ENCODE measurements around the gene FNDC11. TPM values are rescaled to one million over a fixed set of nuclear protein-coding genes. Genes with fewer than 3 reads are reported as not detected.
"Not testable (repeated sequence)": the region's sequence is repeated elsewhere in the genome, so short reads cannot be mapped to it uniquely, and the experiment has no call there.

The FNDC11 gene
- total RNA-seq, 1 experiment from 2014 or later, result 0.48 TPM

DNA sequence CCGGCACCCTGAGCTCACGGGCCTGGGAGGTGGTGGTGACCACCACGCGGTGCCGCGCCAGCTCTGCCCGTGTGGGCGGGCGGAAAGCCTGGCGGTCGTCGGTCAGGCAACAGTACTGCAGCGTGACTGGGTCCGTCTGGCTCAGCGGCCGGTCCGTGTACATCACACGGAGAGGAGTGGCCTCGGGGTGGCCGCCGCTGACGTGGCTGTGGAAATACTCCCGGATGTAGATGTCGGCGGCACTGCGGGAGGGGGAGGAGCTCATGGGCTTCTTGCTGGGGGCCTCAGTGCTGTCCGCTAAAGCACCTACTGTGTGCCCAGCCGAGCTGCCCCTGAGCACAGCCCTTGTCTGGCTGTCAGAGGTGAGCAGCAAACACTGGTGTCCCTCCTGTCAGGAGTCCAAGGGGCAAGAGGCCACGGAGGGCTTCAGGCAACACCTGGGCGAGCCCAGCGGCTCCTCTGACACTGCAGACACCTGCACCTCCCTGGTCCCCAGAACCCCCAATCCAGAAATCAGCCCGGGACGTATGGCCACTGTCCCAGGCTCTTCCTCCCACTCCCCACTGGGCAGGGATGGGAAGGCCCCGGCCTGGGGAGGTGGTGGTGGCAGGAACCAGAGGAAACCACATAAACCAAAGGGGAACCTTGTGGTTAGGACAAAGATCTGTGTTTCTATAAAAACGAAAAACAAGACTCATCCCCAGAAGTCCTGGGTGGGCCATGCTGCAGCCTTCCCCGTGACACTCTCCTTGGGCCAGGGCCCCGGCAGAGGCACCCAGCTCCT lies 13.6 kb downstream of the FNDC11 start:
- H3K36me3 ChIP-seq (ENCODE audit: insufficient read depth, low read length), result no peaks in the 10 kb centered on the region
- H3K4me2 ChIP-seq (ENCODE audit: low read depth, low read length, poor library complexity, severe bottlenecking), result no peak overlapping the region
- H3K9ac ChIP-seq (ENCODE audit: low read length), result no peak overlapping the region
- no peak overlapping the region for H3K27ac ChIP-seq (ENCODE audit: low read length)
- H3K79me2 ChIP-seq (ENCODE audit: low read length), result no peaks in the 10 kb centered on the region
- H2AFZ ChIP-seq (ENCODE audit: low read length), result no peak overlapping the region
- H3K4me3 ChIP-seq (ENCODE audit: low read length), result no peak overlapping the region
- H3K4me1 ChIP-seq (ENCODE audit: low read length), result no peaks in the 10 kb centered on the region
- 0 out of 2 replicates have a peak, but pooled peaks cover 3% of the 10 kb centered on the region for H4K20me1 ChIP-seq (ENCODE audit: insufficient read depth, low read depth, low read length)
- no peaks in the 10 kb centered on the region for H3K9me2 ChIP-seq (replicated peaks; ENCODE audit: insufficient read depth, low read length)
- H3K9me3 ChIP-seq (ENCODE audit: low read length), result no peaks in the 10 kb centered on the region
- no peak for DNase-seq
- no peaks in the 10 kb centered on the region for H3K27me3 ChIP-seq (ENCODE audit: low read length)

DNA sequence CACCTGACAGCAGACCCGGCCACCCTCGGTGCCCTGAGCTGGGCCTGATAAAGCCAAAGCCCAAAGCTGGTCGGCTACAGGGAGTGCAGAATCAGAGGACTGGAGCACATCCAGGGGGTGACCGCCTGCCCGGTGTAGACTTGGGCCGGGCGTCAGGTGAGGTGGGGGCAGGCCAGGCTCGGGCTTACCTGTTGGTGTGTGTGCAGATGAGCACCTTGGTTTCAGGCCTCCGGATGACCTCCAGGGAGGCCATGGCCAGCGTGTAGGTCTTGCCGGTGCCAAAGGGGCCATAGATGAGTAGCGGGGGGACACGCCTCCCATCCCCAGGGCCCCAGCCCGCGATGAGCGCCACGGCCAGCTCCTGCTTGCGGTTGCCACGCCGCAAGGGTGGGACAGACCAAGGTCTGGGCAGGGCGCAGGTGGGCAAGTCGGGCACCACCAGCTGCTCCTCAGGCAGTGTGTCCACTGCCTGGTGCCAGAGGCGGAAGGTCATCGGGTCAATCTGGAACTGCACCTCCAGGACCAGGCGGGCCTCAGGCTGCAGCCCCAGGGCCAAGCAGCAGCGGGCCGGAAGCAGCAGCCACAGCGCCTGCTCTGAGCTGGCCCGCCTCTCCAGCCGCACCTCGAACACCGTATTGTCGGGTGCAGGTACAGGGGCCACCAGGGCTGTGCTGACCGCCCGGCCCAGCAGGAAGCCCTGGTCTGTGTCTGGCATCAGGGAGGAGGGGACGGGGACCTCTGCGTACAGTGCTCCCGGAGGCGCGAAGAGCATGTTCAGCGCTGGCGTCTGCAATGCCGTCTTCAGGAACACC lies 14.4 kb downstream of the FNDC11 start:
- Histone ChIP-seq H3K27ac (ENCODE audit: low read length) (no peak overlapping the region), H3K4me3 (ENCODE audit: low read length) (no peak overlapping the region), H3K9me3 (ENCODE audit: low read length) (no peaks in the 10 kb centered on the region), H3K4me1 (ENCODE audit: low read length) (peaks cover 4% of the 10 kb centered on the region), H3K9ac (ENCODE audit: low read length) (no peak overlapping the region), H3K79me2 (ENCODE audit: low read length) (no peaks in the 10 kb centered on the region), H3K9me2 (replicated peaks; ENCODE audit: insufficient read depth, low read length) (no peaks in the 10 kb centered on the region), H3K36me3 (ENCODE audit: insufficient read depth, low read length) (no peaks in the 10 kb centered on the region), H3K4me2 (ENCODE audit: low read depth, low read length, poor library complexity, severe bottlenecking) (no peak overlapping the region), H3K27me3 (ENCODE audit: low read length) (no peaks in the 10 kb centered on the region), H4K20me1 (ENCODE audit: insufficient read depth, low read depth, low read length) (0 out of 2 replicates have a peak, but pooled peaks cover 8% of the 10 kb centered on the region), H2AFZ (ENCODE audit: low read length) (no peak overlapping the region)
- DNase-seq, result no peak

DNA sequence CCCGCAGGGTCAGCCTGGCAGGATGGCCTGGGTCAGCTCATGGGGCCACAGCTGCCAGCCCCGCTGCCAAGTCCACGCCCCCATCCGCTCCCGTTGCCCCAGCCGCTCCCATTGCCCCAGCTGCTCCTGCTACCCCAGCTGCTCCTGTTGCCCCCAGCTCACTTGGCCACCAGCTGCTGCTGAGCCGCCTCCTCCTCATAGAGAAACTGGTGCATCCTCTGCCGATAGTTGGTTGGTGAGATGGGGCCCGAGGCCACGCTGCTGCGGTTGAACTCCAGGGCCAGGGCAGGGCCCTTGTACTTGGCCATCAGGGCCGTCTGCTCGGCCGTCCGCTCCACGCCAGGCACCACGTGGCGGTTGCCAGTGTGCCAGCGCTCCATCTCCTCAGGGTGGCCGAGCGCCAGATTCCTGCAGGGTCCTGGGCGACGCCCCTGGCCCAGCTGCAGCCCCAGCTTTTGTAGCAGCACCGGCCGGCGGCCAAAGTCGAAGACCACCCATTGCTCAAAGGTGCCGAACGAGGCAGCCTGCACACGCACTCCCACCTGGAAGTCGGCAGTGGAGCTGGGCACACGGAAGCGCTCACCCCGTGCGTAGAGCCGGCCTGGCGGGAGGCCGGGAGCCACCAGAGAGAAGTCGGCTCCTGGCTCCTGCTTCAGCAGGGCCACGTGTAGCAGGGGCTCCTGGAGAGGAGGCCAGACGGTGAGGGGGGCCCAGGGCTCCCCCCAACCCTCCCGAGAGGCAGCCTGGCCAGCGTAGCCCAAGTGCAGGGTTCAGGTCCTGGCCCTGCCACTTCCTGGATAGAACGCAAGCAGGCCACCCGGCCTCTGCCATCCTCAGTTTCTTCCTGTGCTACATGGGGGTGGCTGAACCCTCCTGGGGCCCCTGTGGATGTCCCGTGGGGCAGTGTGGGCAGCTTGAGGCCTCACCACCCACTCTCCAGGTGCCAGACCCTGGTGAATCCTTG lies 15.3 kb downstream of the FNDC11 start:
- Histone ChIP-seq H3K4me2 (ENCODE audit: low read depth, low read length, poor library complexity, severe bottlenecking) (no peak overlapping the region), H3K9me2 (replicated peaks; ENCODE audit: insufficient read depth, low read length) (no peaks in the 10 kb centered on the region), H3K4me3 (ENCODE audit: low read length) (no peak overlapping the region)

DNA sequence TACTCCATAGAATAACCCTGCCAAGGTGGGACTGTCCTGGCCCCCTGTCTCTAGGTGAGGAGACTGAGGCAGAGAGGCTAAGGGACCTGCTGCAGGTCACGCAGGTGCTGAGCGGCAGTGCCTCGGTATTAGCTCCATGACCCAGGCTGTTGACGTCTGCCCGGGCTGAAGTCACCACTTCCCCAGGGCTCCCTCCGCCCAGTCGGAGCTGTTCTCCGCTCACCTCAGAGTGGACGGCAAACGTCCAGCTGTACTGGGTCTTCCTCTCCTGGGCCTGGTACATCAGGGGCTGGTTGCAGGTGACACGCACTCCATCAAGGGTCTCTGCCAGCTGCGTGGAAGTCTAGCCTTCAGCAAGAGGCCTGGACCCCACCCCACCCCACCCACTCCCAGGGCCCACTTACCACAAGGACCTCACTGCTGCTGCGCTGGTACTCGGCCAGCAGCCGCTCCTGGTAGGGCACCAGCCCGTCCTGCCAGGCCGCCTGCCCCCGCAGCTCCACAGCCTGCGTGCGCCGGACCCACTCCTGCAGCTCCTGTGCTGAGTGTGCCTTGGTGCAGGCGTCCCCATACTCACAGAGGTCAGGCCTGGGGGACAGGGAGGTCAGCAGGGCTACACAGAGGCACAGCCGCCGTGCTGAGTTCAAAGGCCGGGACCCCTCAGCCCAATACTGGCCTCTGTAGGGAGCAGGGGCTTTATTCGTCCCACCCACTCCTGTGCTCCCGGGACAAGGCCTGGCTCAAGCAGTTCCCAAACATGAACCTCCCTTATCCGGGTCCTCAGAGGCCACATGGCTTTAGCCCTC lies 16.5 kb downstream of the FNDC11 start:
- no peaks in the 10 kb centered on the region for H3K79me2 ChIP-seq (ENCODE audit: low read length)
- no peak overlapping the region for H3K4me3 ChIP-seq (ENCODE audit: low read length)
- 0 out of 2 replicates have a peak, but pooled peaks cover 11% of the 10 kb centered on the region for H4K20me1 ChIP-seq (ENCODE audit: insufficient read depth, low read depth, low read length)
- no peak overlapping the region for H3K9ac ChIP-seq (ENCODE audit: low read length)
- no peaks in the 10 kb centered on the region for H3K9me2 ChIP-seq (replicated peaks; ENCODE audit: insufficient read depth, low read length)
- no peak overlapping the region for H3K4me2 ChIP-seq (ENCODE audit: low read depth, low read length, poor library complexity, severe bottlenecking)
- H2AFZ ChIP-seq (ENCODE audit: low read length), result no peak overlapping the region
- H3K27ac ChIP-seq (ENCODE audit: low read length), result no peak overlapping the region
- peaks cover 12% of the 10 kb centered on the region for H3K4me1 ChIP-seq (ENCODE audit: low read length)
- H3K27me3 ChIP-seq (ENCODE audit: low read length), result no peaks in the 10 kb centered on the region
- DNase-seq, result peak; percentile 38
- H3K36me3 ChIP-seq (ENCODE audit: insufficient read depth, low read length), result no peaks in the 10 kb centered on the region
- H3K9me3 ChIP-seq (ENCODE audit: low read length), result no peaks in the 10 kb centered on the region

More for the DNA sequence above, 15.3 kb downstream of the FNDC11 start:
- Histone ChIP-seq H3K79me2 (ENCODE audit: low read length) (no peaks in the 10 kb centered on the region), H3K9ac (ENCODE audit: low read length) (no peak overlapping the region), H3K27me3 (ENCODE audit: low read length) (no peaks in the 10 kb centered on the region), H3K27ac (ENCODE audit: low read length) (no peak overlapping the region), H3K4me1 (ENCODE audit: low read length) (peaks cover 8% of the 10 kb centered on the region), H3K9me3 (ENCODE audit: low read length) (no peaks in the 10 kb centered on the region), H2AFZ (ENCODE audit: low read length) (no peak overlapping the region), H4K20me1 (ENCODE audit: insufficient read depth, low read depth, low read length) (0 out of 2 replicates have a peak, but pooled peaks cover 11% of the 10 kb centered on the region), H3K36me3 (ENCODE audit: insufficient read depth, low read length) (no peaks in the 10 kb centered on the region)
- DNase-seq, result no peak

DNA sequence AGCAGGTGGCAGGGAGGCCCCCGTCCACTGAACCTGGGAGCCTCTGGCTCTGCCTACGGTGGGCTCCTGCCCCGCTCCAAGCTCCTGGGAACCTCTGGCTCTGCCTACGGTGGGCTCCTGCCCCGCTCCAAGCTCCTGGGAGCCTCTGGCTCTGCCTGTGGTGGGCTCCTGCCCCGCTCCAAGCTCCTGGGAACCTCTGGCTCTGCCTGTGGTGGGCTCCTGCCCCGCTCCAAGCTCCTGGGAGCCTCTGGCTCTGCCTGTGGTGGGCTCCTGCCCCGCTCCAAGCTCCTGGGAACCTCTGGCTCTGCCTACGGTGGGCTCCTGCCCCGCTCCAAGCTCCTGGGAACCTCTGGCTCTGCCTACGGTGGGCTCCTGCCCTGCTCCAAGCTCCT lies 17.1 kb downstream of the FNDC11 start:
- not testable (repeated sequence) for H3K9me2 ChIP-seq (replicated peaks; ENCODE audit: insufficient read depth, low read length); H3K4me3 ChIP-seq (ENCODE audit: low read length); H3K4me2 ChIP-seq (ENCODE audit: low read depth, low read length, poor library complexity, severe bottlenecking); DNase-seq; H3K36me3 ChIP-seq (ENCODE audit: insufficient read depth, low read length); H3K79me2 ChIP-seq (ENCODE audit: low read length); H2AFZ ChIP-seq (ENCODE audit: low read length); H3K9ac ChIP-seq (ENCODE audit: low read length); H3K27ac ChIP-seq (ENCODE audit: low read length); H3K9me3 ChIP-seq (ENCODE audit: low read length); H3K27me3 ChIP-seq (ENCODE audit: low read length)
- 0 out of 2 replicates have a peak, but pooled peaks cover 11% of the 10 kb centered on the region for H4K20me1 ChIP-seq (ENCODE audit: insufficient read depth, low read depth, low read length)
- H3K4me1 ChIP-seq (ENCODE audit: low read length), result peaks cover 12% of the 10 kb centered on the region

DNA sequence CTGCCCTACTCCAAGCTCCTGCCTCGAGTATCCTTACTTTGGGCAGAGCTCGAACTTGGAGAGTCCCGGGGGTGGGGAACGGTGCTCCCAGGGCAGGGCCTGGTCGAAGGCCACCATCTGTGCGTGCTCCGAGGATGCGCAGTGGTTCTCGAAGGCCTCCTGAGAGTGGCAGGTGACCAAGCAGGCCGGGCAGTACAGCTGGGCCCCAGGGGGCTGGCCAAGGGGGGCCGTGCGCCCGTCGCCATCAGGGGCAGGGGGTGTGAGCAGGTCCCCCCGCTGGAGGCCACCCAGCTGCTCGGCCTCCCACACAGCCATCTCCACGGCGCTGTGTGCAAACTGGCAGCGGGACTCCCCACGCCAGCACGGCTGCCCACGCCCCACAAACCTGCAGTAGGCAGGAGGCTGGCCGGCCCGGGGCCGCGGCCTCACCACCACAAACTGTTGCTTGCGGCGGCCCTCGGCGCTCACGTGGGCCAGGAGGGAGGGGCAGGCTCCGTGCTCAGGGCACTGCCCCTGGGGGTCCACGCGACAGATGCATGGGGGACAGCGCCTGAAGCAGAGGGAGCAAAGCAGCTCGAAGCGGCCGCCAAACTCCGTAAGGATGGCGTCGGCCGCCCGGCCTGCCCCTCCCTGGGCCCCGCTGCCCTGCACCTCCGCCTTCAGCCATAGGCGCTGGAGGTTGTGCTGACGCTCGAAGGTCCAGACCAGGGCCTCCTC lies 18.3 kb downstream of the FNDC11 start:
- Histone ChIP-seq H3K4me3 (ENCODE audit: low read length) (no peak overlapping the region), H3K4me1 (ENCODE audit: low read length) (peaks cover 12% of the 10 kb centered on the region), H4K20me1 (ENCODE audit: insufficient read depth, low read depth, low read length) (0 out of 2 replicates have a peak, but pooled peaks cover 11% of the 10 kb centered on the region), H3K9me2 (replicated peaks; ENCODE audit: insufficient read depth, low read length) (no peaks in the 10 kb centered on the region), H3K79me2 (ENCODE audit: low read length) (no peaks in the 10 kb centered on the region), H3K27me3 (ENCODE audit: low read length) (no peaks in the 10 kb centered on the region), H2AFZ (ENCODE audit: low read length) (no peak overlapping the region), H3K9me3 (ENCODE audit: low read length) (no peaks in the 10 kb centered on the region), H3K27ac (ENCODE audit: low read length) (no peak overlapping the region), H3K36me3 (ENCODE audit: insufficient read depth, low read length) (no peaks in the 10 kb centered on the region), H3K4me2 (ENCODE audit: low read depth, low read length, poor library complexity, severe bottlenecking) (no peak overlapping the region), H3K9ac (ENCODE audit: low read length) (no peak overlapping the region)
- no peak for DNase-seq

Measured in Karpas-422 (cell line).